Measurements from ENCODE around the gene ACVR2A.

The ACVR2A gene

GRCh38 chr2:147927053-147927588 is 82.3 kb downstream of the ACVR2A start:
- DNase-seq = no peak

GRCh38 chr2:147933931-147934330 is 89.1 kb downstream of the ACVR2A start:
- no peak for DNase-seq

GRCh38 chr2:147934881-147935620 is 90.2 kb downstream of the ACVR2A start:
- DNase-seq = no peak

GRCh38 chr2:147937744-147938349 is 93.0 kb downstream of the ACVR2A start:
- peak; percentile 18 to 58 for DNase-seq

- no peak for DNase-seq
These were observed 94.5 kb downstream of the ACVR2A start for GRCh38 chr2:147939313-147939712.

- DNase-seq = no peak
These were observed 100.8 kb downstream of the ACVR2A start for GRCh38 chr2:147945660-147946059.

- DNase-seq = no peak
These were observed 107.3 kb downstream of the ACVR2A start for GRCh38 chr2:147952118-147952517.

- DNase-seq = no peak
These were observed 123.7 kb downstream of the ACVR2A start for GRCh38 chr2:147968571-147968970.

- no peak for DNase-seq
These were observed 131.3 kb downstream of the ACVR2A start for GRCh38 chr2:147976102-147976501.

GRCh38 chr2:147977679-147978078 is 132.8 kb downstream of the ACVR2A start:
- DNase-seq = no peak

All from inflammatory macrophage treated with lipopolysaccharide for 1 hour (primary cell).